Astrocyte of the cerebellum (primary cell): ENCODE data around the gene CYP26A1.

Experiments
- DNase-seq: peaks from one replicate; pipeline ENCODE4 v3.0.0-alpha.2; 2011; ENCODE audit warnings: low read depth
- H3K4me3 ChIP-seq: 2 replicates; pipeline ENCODE4 v1.5.1; 2011; ENCODE audit warnings: mild to moderate bottlenecking, low read depth, low read length, moderate library complexity
- in situ Hi-C: cut with HindIII; loops from 2 replicates; pipeline ENCODE4 v1.10.0; 2017; ENCODE audit warnings: low sequenced_read_pairs
- TF ChIP-seq, protein P1 (sequence below): IDR thresholded peaks from 2 replicates; pipeline ENCODE4 v1.5.1; 2012; ENCODE audit warnings: low read length, low read depth, moderate library complexity, mild to moderate bottlenecking; ENCODE audit errors: missing control alignments

The CYP26A1 gene

DNA sequence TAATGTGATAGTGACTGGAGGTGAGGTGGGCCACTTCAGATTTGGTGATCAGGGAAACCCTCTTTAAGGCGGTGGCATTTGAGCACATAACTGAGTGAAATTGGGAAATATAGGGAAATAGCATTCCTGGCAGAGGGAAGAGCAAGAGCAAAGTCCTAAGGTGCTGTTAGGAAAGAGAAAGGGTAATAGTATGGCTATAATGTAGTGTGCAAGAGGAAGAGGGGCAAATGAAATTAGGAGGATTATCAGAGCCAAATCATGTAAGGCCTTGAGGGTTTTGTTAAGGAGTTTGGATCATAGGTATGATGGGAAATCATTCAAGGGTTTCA is 40.9 kb upstream of the CYP26A1 start:
- TF ChIP-seq, protein P1, sequence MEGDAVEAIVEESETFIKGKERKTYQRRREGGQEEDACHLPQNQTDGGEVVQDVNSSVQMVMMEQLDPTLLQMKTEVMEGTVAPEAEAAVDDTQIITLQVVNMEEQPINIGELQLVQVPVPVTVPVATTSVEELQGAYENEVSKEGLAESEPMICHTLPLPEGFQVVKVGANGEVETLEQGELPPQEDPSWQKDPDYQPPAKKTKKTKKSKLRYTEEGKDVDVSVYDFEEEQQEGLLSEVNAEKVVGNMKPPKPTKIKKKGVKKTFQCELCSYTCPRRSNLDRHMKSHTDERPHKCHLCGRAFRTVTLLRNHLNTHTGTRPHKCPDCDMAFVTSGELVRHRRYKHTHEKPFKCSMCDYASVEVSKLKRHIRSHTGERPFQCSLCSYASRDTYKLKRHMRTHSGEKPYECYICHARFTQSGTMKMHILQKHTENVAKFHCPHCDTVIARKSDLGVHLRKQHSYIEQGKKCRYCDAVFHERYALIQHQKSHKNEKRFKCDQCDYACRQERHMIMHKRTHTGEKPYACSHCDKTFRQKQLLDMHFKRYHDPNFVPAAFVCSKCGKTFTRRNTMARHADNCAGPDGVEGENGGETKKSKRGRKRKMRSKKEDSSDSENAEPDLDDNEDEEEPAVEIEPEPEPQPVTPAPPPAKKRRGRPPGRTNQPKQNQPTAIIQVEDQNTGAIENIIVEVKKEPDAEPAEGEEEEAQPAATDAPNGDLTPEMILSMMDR, result no peak
- no peak overlapping the region for H3K4me3 ChIP-seq
- in situ Hi-C loops, result no loop called here
- no peak for DNase-seq

DNA sequence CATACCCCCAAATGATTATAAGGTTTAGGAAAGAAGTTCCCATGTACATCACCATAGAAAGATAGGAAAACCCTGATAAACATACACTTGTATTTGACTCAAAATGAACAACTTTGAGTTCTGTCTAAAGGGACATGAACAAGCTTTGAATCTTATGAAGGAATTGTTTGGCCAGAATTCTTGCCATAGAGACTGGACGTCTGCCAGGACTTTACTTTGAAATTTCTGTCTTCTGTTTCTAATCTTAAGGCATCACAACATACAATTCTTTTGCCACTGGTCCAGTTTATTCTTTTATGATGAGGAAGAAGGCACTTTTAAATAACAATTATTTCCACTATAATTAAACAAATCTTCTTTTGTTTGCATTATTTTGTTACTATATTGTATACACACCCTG is 39.3 kb upstream of the CYP26A1 start:
- H3K4me3 ChIP-seq, result no peak overlapping the region
- DNase-seq, result no peak
- in situ Hi-C loops, result no loop called here
- TF ChIP-seq, protein P1, result no peak

DNA sequence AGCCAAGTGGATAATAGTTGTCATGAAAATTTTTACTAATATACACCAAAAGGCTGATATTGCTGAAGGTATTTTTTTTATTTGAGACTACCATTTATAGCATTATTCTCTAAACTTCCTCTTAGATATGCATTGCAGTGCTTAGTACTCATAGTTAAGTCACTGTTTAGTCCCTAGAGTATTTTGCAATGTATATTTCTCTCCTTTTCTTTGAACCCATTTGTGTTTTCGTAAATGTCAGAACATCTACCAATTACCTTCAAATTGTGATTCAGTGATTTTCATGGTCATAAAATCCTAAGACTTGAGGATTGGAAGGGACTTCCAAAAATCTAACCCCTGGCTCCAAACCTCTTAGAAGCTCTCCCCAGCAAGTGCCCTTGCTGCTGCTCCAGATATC is 34.6 kb upstream of the CYP26A1 start:
- H3K4me3 ChIP-seq, result no peak overlapping the region
- TF ChIP-seq, protein P1, result no peak
- no peak for DNase-seq
- in situ Hi-C loops, result no loop called here

DNA sequence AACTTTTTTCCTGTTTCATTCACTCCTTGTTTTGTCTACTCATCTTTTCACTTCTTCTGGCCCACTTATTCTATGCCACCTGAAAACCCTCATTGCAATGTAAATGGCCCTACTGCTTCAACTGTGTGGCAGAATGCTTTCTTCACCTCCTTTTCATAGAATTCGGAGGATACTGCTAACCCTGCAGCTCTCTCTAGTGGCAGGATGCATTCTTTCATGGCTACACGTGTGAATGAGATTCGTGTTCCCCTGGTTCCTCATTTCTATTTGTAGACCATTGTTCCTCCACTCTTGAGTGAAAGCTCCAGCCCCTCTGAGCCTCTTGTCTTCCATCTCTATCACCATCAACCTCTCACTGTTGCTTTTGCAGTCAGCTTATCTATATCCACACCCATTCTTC is 34.0 kb upstream of the CYP26A1 start:
- in situ Hi-C loops, result no loop called here
- peak; percentile 13 for DNase-seq
- TF ChIP-seq, protein P1, result peak; percentile 72
- no peak overlapping the region for H3K4me3 ChIP-seq

DNA sequence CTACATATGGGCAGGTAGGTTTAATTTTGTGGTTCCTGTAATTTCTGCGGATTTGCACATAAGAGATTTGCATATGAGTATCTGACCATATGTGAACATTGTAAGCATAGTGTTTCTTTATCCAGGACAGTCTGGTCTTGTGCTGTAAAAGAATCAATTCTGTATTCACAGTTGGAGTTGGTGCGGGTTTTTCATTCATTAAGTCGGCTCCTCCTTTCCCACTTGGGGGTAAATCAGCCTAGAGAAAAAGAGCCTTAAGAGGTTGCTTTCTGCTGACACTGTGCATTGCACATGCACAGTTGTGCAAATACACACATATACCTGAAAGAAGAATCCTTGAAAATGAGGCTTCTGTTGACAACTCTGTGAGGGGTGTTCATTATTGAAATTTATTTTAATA is 19.2 kb upstream of the CYP26A1 start:
- TF ChIP-seq, protein P1, result no peak
- no peak overlapping the region for H3K4me3 ChIP-seq
- in situ Hi-C loops, result no loop called here
- no peak for DNase-seq

DNA sequence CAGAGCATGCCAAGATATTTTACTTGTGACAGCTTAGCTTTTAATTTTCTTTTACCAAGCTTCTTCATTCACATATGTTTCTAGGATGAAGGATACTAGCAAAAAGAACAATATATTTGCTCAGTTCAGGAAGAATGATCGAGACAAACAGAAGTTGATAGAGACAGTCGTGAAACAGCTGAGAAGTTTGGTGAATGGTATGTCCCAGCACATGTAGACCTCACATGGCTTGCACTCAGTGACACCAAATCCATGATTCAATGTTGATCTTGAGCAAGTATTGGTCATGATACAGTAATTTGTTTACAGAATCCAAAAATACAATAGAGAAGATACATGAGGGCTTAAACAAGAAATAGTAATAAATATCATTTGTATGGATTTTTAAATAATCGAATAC is 15.6 kb upstream of the CYP26A1 start:
- no peak for DNase-seq
- TF ChIP-seq, protein P1, result no peak
- in situ Hi-C loops, result no loop called here
- no peak overlapping the region for H3K4me3 ChIP-seq
